CD4-positive, alpha-beta T cell treated with Interleukin-4 for 1 hour (primary cell): Measurements from ENCODE around the gene SMIM38.

Experiments used
- DNase-seq, 2 donors: peaks; one replicate each; pipeline ENCODE4 v3.0.0-alpha.2; 2020 to 2022

Gene SMIM38

DNA sequence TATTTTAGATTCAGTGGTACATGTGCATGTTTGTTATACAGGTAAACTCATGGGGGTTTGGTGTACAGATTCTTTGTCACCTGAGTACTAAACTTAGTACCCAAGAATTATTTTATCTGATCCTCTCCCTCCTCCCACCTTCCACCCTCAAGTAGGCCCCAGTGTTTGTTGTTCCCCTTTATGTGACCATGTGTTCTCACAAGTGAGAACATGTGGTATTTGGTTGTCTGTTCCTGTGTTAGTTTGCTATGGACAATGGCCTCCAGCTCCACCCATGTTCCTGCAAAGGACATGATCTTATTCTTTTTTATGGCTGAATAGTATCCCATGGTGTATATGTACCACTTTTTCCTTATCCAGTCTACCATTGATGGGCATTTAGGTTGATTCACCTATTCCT, 6.8 kb downstream of the SMIM38 start:
- DNase-seq: no peak

- no peak for DNase-seq
Measured at GRCh38 chr11:69163842-69164241, 8.1 kb downstream of the SMIM38 start.

- DNase-seq: no peak
Measured at GRCh38 chr11:69164824-69165223, 9.1 kb downstream of the SMIM38 start.

DNA sequence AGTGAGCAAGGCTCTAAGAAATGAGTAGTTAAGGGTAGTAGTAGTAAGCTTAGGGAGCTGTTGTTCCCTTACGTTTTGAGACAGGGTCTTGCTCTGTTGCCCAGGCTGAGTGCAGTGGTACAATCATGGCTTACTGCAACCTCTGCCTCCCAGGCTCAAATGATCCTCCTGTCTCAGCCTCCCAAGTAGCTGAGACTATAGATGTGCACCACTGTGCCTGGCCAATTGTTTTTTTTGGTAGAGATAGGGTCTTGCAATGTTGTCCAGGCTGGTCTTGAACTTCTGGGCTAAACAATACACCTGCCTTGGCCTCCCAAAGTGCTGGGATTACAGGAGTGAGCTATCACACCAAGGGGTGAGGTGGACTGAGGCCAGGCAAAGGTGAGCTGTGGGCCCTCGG, 10.0 kb downstream of the SMIM38 start:
- DNase-seq: no peak

DNA sequence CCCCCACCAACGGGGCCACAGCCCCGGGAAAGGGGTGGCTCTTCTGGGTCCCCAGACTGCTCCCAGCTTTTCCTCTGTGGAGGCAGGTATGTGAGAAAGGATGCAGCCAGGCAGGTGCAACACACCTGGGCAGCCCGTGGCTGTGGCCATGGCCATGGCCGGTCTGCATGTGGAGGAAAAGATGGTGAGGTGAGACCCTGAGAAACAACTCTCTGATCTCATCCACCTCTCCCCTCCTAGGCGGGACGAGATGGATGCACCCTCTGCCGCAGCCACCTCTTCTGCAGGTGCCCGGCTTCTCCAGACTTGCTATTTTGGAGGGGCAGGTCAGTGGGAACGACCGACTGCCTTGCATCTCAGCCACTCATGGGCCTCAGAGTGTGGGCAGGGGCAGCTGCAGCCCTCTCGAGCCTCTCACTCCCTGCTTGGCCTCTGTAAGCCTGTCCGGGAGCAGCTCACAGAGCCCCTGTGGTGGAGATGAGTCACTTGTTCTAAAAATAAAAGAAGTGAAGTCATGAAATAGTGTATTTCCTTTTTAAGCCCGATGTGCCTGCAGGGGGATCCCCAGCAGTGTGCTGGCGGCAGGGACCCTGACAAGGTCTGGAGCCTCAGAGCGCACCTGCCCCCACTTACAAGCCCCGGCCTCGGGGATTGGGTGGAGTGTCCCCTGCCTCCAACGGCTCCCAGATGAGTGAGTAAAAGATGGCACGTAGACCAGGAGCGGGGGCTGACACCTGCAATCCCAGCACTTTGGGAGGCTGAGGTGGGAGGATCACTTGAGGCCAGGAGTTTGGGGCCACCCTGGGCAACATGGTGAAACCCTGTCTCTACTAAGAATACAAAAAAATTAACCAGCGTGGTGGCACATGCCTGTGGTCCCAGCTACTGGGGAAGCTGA, 10.7 kb downstream of the SMIM38 start:
- peak in 1 of 2 donors; percentile 18 for DNase-seq

- no peak for DNase-seq
Measured at GRCh38 chr11:69167130-69167915, 11.6 kb downstream of the SMIM38 start.

DNA sequence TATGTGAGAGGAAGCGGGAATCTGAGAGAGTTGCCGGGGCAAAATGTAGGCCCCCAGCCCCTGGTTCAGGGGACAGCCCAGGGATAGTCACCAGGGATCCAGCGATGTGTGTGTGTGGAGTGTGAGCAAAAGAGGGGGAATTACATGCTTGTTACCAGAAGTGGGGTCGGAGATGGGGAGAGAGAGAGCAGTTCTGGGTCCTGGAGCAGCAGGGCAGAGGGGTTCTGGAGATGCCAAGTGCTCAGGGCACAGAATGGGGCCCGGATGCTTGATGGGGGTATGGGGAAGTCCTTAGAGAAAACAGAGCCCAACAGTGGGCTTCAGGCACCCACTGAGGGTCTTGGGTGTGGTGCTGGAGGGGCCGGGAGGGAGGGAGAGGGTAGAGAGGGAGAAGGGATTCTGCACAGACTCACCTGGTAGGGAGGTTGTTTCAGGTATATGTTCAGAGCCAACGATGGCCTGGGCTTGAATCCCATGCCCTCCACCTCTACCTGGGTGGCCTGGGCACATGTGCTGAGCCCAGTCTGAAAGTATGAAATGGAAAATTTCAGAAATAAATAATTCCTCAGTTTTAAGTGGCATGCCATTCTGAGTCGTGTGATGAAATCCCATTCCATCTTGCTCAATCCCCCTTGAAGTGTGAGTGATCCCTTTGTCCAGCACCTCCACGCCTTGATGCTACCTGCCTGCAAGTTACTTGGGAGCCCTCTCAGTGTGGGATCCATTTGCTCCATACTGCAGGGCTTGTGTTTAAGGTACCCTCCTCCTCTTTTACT, 12.4 kb downstream of the SMIM38 start:
- no peak for DNase-seq

DNA sequence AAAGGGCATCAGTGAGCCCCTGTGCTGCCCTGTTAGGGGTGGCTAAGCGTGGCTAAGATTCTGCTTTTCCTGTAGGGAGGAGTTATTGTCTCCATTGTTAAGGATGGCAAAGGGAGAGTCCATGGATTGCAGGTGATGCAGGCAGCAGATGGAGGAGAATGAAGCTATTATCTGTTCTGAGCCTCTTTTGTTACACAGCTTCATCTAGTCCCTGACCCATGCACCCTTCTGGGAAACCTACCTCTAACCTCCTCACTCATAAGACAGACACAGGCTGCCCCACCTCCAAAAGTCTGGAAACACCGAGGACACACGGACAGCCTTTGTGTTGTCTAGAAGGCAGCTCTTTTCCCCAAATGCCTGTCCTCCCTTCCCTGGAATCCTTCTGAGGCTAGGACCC, 13.7 kb downstream of the SMIM38 start:
- DNase-seq: no peak

- DNase-seq: no peak
Measured at GRCh38 chr11:69170704-69171103, 15.0 kb downstream of the SMIM38 start.

DNA sequence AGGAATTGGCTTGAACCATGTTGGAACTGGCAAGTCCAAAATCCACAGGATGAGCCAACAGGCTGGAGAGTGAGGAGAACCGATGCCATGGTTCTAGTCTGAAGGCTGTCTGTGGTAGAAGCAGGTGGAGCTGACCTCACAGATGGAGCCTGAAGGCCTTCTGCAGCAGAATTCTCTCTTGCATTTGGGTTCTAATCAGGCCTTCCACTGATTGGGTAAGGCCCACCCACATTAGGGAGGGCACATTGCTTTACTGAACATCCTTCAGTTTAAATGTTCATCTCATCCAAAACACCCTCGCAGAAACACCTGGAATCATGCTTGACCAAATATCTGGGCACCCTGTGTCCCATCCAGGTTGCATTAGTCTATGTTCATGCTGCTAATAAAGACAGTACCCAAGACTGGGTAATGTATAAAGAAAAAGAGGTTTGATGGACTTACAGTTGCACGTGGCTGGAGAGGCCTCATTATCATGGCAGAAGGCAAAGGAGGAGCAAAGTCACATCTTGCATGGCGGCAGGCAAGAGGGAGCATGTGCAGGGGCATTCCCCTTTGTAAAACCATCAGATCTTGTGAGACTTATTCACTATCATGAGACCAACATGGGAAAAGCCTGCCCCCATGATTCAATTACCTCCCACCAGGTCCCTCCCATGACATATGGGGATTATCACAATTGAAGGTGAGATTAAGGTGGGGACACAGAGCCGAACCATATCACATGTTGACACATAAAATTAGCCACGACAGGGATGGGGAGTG, 15.9 kb downstream of the SMIM38 start:
- DNase-seq: no peak

DNA sequence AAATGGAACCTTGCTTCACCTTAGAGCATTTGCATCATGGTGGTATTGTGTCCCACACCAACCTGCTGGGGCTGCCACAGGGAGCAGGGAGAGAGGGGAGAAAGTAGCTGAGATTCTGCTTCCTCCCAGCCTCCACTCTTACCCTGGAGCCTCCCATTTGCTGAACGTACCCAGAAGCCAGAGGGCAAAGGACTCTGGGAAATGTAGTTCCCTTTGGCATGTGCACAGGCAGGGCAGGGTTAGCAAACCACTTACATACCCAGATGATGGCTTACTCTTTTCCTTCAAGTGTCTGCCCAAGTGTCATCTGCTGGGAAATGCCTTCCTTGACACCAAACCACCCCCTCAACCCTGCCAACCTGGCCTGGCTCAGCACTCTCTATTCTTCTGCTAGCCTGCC, 16.9 kb downstream of the SMIM38 start:
- no peak for DNase-seq

DNA sequence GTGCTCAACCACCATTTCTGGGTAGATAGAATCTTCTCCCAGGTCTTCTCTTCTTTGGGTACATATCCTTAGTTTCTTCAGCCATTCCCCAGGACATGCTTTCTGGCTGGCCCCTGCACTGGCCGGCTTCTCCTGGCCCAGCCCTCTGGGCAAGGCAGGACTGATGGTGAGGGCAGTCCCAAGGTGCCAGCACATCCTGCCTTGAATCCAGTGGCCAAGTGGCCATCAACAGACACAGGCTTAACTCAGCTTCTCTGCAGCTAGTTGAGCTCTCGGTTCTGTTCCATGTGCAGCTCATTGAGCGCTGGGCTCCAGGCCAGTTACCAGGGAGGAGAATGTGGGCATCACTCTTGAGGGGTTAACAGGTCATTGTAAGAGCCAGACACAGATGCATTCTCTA, 17.6 kb downstream of the SMIM38 start:
- DNase-seq: no peak

DNA sequence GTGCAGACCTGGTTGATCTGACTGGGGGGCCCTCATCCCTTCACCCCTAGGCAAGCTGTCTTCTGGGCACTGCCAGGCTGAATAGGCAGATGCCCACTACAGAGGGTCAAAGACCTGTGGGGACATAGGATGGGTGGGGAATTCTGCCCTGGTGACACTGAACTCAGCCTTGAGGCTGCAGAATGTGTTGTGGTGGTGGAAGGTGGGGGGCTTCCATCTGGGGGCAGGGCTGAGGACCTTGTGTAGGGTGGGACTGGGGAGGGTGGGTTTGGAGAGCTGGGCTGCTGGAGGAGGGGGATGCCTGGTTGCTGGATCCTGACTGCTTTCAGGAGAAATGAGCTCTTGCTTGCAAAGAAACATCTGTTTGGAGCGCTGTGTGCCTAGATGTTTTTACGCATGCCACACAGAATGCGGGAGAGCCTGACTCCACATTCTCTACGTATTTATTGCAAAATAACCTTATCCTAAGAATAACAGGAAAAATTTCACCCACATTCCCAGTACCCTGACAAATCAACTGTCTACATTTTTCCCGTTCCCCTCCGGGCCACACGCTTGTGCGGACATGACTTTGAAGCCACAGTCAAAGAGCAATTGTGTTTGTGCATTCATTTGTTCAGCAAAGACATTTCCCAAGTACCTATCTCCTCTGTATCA, 18.3 kb downstream of the SMIM38 start:
- DNase-seq: no peak

DNA sequence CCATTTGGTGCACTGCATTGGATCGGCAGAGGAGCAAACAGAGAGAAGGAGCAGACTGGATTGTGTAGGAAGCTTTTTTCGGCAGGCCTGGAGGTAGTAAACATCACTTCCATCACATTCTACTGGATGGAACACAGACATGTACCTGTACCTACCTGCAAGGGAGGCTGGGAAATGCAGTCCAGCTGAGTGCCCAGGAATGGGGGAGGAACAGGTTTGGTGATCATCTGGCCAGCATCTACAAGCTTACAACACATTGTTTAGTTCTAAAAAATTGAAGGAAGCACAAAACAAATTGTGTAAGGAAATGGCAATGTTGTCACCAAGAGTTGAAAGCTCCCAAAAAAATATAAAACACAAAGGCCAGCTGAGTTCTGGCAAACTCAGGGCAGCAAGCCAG, 19.1 kb downstream of the SMIM38 start:
- DNase-seq: no peak

- DNase-seq: no peak
Measured at GRCh38 chr11:69178819-69179482, 23.2 kb downstream of the SMIM38 start.

DNA sequence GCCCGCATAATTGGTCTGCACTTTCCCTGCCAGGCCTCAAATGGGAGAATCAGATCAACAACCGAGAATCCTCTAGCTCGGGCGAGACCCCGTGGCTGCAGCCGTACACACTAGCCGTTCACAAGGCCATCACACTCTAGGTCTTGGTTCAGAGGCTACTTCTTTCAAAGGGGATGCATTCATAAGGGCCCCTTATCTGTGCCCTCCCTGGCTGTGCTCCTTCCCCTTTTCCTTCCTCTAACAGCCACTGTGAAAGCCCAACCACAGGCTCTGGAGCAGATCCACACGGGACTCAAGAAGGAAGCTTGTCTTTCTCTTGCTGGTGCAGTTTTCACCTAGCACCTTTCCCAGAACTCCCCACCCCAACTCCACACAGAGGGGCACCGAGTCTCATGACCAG, 24.5 kb downstream of the SMIM38 start:
- DNase-seq: no peak

DNA sequence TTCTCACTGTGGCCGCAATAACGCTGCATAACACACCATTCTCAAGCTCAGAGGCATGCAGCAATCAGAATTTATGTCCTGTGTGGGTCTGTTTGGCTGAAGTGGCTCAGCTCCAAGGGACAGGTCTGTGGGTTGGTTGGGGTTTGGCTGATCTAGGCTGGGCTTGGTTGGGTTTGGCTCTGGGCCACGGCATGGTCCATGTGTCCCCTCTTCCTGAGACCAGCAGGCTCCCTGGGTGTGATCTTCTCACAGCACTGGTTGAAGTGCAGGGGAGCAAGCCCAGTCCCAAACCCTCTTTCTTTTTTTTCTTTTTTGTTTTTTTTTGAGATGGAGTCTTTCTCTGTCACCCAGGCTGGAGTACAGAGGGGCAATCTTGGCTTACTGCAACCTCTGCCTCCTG, 25.0 kb downstream of the SMIM38 start:
- no peak for DNase-seq

- DNase-seq: no peak
Measured at GRCh38 chr11:69183613-69184012, 27.9 kb downstream of the SMIM38 start.

DNA sequence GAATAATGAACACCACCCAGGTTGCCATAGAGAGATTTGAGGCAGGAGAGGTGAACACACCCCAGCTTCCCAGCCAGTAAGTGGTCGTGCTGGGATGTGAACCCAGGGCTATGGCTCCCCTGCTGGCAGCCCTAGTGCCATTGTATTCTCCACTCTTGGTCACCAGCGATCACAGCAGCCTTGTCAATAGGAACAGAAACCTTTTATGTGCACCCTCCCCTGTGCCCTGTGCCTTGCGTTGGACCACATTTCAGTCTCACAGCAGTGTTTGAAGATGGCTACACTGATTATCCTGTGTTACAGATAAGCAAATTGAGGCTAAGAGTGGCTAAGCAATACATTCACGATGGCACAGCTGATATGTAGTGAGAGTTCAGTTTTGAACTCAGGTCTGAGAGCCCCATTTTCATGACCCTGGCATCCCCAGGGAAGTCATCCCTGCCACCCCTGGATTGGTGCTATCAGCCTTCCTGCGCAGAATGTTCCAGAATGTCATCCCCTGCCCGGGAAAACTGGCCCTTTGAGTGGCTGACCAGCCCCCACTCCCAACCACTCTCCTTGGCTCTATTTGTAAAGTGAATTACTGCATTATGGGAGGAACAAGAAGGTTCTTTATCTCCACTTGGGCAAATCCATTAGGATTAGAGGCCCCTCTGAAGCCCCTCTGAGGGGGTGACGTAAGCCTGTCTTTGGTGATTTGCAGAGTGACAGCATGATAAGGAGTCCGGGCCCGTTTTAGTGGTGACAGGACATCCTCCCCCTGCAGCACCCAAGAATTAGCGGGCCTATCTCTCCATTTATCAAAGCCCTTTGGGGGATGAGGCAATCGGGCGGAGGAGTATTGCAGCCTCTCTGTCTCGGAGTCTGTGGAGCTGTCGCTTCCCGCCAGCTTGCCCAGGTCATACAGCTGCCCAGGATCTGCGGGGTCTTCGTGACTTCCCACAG, 30.9 kb downstream of the SMIM38 start:
- DNase-seq: no peak

DNA sequence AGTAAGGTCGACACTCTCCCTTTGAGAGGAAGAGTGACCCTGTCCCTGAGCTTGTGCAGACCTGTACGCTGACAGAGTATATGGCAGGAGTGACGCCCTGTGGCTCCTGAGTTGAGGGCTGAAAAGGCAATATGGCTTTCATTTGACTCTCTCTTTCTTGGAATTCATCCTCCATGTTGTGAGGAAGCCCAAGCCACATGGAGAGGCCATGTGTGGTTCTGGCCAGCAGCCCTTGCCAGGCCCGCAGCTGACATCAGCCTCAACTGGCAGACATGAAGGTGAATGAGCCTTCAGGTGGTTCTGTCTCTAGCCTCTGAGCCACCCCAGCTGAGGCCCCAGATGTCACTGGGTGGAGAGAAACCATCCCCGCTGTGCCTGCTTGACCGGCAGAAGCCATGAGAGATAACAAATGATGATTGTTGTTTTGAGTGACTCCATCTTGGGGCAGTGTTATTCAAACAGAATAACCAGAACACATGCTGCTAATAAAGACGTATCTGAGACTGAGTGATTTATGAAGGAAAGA, 31.9 kb downstream of the SMIM38 start:
- DNase-seq: no peak
